HCT116 (cell line): ENCODE data around the gene SARS1. TPM values are rescaled to one million over a fixed set of nuclear protein-coding genes. Genes with fewer than 3 reads are reported as not detected.

ENCODE experiments used
- ATAC-seq: fragments of 200-7000 bp; cut with Tn5 transposase; 2 replicates; pipeline ENCODE4 v1.9.1; 2020; ENCODE audit warnings: mild to moderate bottlenecking, moderate library complexity
- BruUV-seq: library from RNA; stranded (reverse); fragments of 400-500 nt; replicated peaks from 2 replicates; lab custom pipeline; 2021; lab: Mats Ljungman, UMichigan
- CTCF ChIA-PET: fragments of 300-600 bp; sonication (Branson Sonifier 250); formaldehyde crosslinking; loops from one replicate; lab custom pipeline; 2021; ENCODE audit warnings: antibody characterized with exemption; lab: Charles Lee
- POLR2A ChIA-PET: fragments of 300-600, 350-600 bp; sonication (Branson Sonifier 250); formaldehyde crosslinking; loops from one replicate; lab custom pipeline; 2021; ENCODE audit warnings: antibody characterized with exemption; lab: Charles Lee
- RAD21 ChIA-PET, 2 experiments: fragments of 300-600 bp; sonication (Branson Sonifier 250); formaldehyde crosslinking; loops; one replicate each; lab custom pipeline; 2023; ENCODE audit warnings: low total read pairs in 2 of 2; ENCODE audit not compliant: uncharacterized antibody in 2 of 2, unreplicated experiment in 2 of 2, low non-redundant PET in 1 of 2; lab: Charles Lee
- DNase-seq: peaks from one replicate; pipeline ENCODE4 v3.0.0-alpha.2; 2010; ENCODE audit warnings: low read depth, low spot score
- H2AFZ ChIP-seq: fragments of 200-600 bp; shearing (Covaris generic), sonication (generic); 2 replicates; pipeline ENCODE4 v1.6.1; 2017; ENCODE audit warnings: low read depth, mixed run types, mixed read lengths, antibody characterized with exemption, low read length; ENCODE audit not compliant: poor library complexity, severe bottlenecking
- H3K27ac ChIP-seq: 2 replicates; pipeline ENCODE4 v1.5.1; 2012; ENCODE audit warnings: low read depth, low read length
- H3K27me3 ChIP-seq: fragments of 200-600 bp; sonication (generic); 2 replicates; pipeline ENCODE4 v1.6.1; 2016; ENCODE audit warnings: mixed run types, low read length, mixed read lengths; ENCODE audit not compliant: insufficient read depth
- H3K36me3 ChIP-seq, 2 experiments: fragments of 200-500 bp in 1 of 2; fragments of 200-600 bp in 1 of 2; sonication (Bioruptor generic) in 1 of 2; sonication (generic) in 1 of 2; 2 replicates each; pipeline versions ENCODE4 v1.5.1 to v1.6.1; 2014 to 2016; ENCODE audit warnings: low read length in 2 of 2, inconsistent platforms in 1 of 2, mixed read lengths in 1 of 2, mixed run types in 1 of 2; ENCODE audit not compliant: insufficient read depth in 2 of 2, control insufficient read depth in 1 of 2
- H3K4me1 ChIP-seq, 2 experiments: fragments of 200-600 bp in 1 of 2; sonication (generic) in 1 of 2; 2 replicates each; pipeline versions ENCODE4 v1.5.1 to v1.6.1; 2012 to 2017; ENCODE audit warnings: low read length in 2 of 2, inconsistent platforms in 1 of 2, mild to moderate bottlenecking in 1 of 2, mixed read lengths in 1 of 2, mixed run types in 1 of 2, moderate library complexity in 1 of 2; ENCODE audit not compliant: insufficient read depth in 2 of 2, control insufficient read depth in 1 of 2
- H3K4me2 ChIP-seq: fragments of 200-600 bp; sonication (generic); 2 replicates; pipeline ENCODE4 v1.6.1; 2017; ENCODE audit warnings: mixed run types, low read length, mixed read lengths
- H3K4me3 ChIP-seq, 2 experiments: fragments of 200-600 bp in 1 of 2; sonication (generic) in 1 of 2; replicated peaks in 1 of 2; 2 replicates each; pipeline ENCODE4 v1.5.1; 2011 to 2016; ENCODE audit warnings: low read length in 2 of 2, control low read depth in 1 of 2, low read depth in 1 of 2, mild to moderate bottlenecking in 1 of 2, mixed read lengths in 1 of 2, mixed run types in 1 of 2
- H3K79me2 ChIP-seq: fragments of 200-600 bp; sonication (generic); 2 replicates; pipeline ENCODE4 v1.6.1; 2017; ENCODE audit warnings: mild to moderate bottlenecking, mixed run types, low read length, moderate library complexity, mixed read lengths; ENCODE audit not compliant: insufficient read depth
- H3K9ac ChIP-seq: fragments of 200-600 bp; sonication (generic); 2 replicates; pipeline ENCODE4 v1.6.1; 2016; ENCODE audit warnings: low read length, mixed read lengths
- H3K9me2 ChIP-seq: fragments of 200-600 bp; sonication (generic), shearing (Covaris generic); 2 replicates; pipeline ENCODE4 v1.6.1; 2017; ENCODE audit warnings: mixed run types, mild to moderate bottlenecking, moderate library complexity; ENCODE audit not compliant: insufficient read depth
- H3K9me3 ChIP-seq, 2 experiments: fragments of 200-500 bp in 1 of 2; fragments of 200-600 bp in 1 of 2; sonication (Bioruptor generic) in 1 of 2; sonication (generic) in 1 of 2; 2 replicates each; pipeline ENCODE4 v1.6.1; 2014 to 2017; ENCODE audit warnings: low read length in 2 of 2, mixed read lengths in 2 of 2, inconsistent platforms in 1 of 2, low read depth in 1 of 2, mild to moderate bottlenecking in 1 of 2, mixed run types in 1 of 2, moderate library complexity in 1 of 2; ENCODE audit not compliant: control insufficient read depth in 1 of 2, insufficient read depth in 1 of 2
- H4K20me1 ChIP-seq: fragments of 200-600 bp; sonication (generic), shearing (Covaris generic); 2 replicates; pipeline ENCODE4 v1.6.1; 2017; ENCODE audit warnings: mixed run types, mild to moderate bottlenecking, moderate library complexity; ENCODE audit not compliant: insufficient read depth
- ELF1 ChIP-seq: IDR thresholded peaks from 2 replicates; pipeline ENCODE4 v1.6.1; 2012; ENCODE audit warnings: low read depth, borderline replicate concordance
- RAD21 ChIP-seq: IDR thresholded peaks from 2 replicates; pipeline ENCODE4 v1.6.1; 2012; ENCODE audit warnings: low read depth, mild to moderate bottlenecking
- intact Hi-C: fragments of 100-400 bp; cut with micrococcal nuclease; formaldehyde crosslinking; loops from 2 replicates; pipeline ENCODE4 v1.10.0; 2022
- total RNA-seq: library from RNA; stranded (reverse); gene quantifications from one replicate; pipeline ENCODE4 v1.2.1, GENCODE V29; 2021; ENCODE audit not compliant: unreplicated experiment
- TF ChIP-seq, protein P1 (sequence below), 3 experiments: fragments of 200-600 bp in 1 of 3; sonication (generic) in 1 of 3; IDR thresholded peaks in 2 of 3; conservative IDR thresholded peaks in 1 of 3; 2 replicates each; pipeline ENCODE4 v1.5.1; 2012 to 2017; ENCODE audit warnings: low read depth in 2 of 3, low read length in 2 of 3, antibody characterized with exemption in 1 of 3, borderline replicate concordance in 1 of 3, control low read depth in 1 of 3, mild to moderate bottlenecking in 1 of 3, mixed read lengths in 1 of 3, mixed run types in 1 of 3, moderate library complexity in 1 of 3; ENCODE audit not compliant: insufficient read depth in 1 of 3

SARS1 gene
- total RNA-seq, 1 experiment from 2014 or later, result 206 TPM

DNA sequence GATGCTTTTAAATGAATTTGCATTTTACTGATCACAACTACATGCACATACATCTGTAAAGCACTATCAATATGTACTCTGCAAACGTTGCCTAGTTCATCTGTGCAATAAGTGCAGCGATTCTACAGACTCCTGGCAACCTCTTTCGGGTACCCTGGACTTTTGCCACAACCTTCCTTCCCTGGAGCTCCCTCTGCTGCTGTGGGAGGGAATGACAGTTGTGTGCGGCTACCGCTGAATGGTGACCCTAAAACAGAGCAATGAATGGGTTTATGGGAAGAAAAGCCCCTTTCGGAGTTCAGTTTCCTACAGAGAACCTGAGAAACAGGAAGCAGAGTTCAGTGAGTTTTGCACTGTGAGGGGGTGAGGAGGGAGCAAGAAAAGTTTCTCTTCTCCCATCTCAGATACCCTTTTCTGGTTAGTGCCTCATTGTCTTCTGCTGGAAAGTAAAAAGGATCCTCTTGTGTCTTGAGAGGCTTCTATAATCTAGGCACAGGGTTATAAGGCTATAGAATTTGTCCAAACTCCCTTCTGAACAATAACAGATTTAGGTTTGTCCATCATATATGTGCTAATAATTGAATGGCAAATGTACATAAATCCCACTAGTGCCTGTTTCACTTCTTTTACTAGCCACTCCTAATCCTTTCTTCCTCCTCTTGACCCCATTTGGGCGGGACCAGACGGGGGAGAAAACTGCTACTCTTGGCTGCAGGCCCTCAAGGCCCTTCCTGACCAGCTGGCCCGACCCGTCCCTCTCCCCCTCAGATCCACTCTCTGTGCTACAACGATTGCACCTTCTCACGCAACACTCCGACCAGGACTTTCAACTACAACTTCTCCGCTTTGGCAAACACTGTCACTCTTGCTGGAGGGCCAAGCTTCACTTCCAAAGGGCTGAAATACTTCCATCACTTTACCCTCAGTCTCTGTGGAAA, 19.8 kb upstream of the SARS1 start:
- Histone ChIP-seq H3K27me3 (no peaks in the 10 kb centered on the region), H3K4me1 (peaks cover 18 to 34% of the 10 kb centered on the region in 2 experiments), H3K9me3 (no peaks in the 10 kb centered on the region), H4K20me1 (no peaks in the 10 kb centered on the region), H3K36me3 (no peaks in the 10 kb centered on the region), H3K79me2 (no peaks in the 10 kb centered on the region), H3K27ac (no peak overlapping the region), H3K9ac (no peak overlapping the region), H3K4me2 (peak overlapping the region; percentile 4; the same call in 1 of the 2 replicates), H3K4me3 (no peak overlapping the region), H3K9me2 (no peaks in the 10 kb centered on the region), H2AFZ (peak overlapping the region; percentile 2)
- ChIA-PET CTCF (interaction anchor here (0.6 to 1.9 kb wide), 6 partner anchors 9 to 338 kb away, joined by 3 to 9 read pairs (median 4); a partner anchor contains a TSS), RAD21 (no interaction called here), POLR2A (interaction anchor here (1.0 kb wide), 1 partner anchor 21 kb away, joined by 3 read pairs; no protein-coding TSS in a partner anchor)
- ATAC-seq (peak; percentile 58), DNase-seq (no peak)
- BruUV-seq, result no TSS peak
- TF ChIP-seq ELF1 (no peak), RAD21 (peak; percentile 69)
- TF ChIP-seq, protein P1, sequence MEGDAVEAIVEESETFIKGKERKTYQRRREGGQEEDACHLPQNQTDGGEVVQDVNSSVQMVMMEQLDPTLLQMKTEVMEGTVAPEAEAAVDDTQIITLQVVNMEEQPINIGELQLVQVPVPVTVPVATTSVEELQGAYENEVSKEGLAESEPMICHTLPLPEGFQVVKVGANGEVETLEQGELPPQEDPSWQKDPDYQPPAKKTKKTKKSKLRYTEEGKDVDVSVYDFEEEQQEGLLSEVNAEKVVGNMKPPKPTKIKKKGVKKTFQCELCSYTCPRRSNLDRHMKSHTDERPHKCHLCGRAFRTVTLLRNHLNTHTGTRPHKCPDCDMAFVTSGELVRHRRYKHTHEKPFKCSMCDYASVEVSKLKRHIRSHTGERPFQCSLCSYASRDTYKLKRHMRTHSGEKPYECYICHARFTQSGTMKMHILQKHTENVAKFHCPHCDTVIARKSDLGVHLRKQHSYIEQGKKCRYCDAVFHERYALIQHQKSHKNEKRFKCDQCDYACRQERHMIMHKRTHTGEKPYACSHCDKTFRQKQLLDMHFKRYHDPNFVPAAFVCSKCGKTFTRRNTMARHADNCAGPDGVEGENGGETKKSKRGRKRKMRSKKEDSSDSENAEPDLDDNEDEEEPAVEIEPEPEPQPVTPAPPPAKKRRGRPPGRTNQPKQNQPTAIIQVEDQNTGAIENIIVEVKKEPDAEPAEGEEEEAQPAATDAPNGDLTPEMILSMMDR (IDR thresholded peaks at IDR 0.05 in 2 of 3, conservative IDR thresholded peaks at IDR 0.05 in 1 of 3; ENCODE audit: borderline replicate concordance in 1 of 3, insufficient read depth in 1 of 3, low read depth in 2 of 3, low read length in 2 of 3), result peak; percentile 56 to 94 (median 90); a peak in 5 of 6 replicates
- intact Hi-C loops, result no loop called here
